HEK293 (cell line): ENCODE measurements around the gene IGF2R.

ENCODE experiments used
- CTCF ChIA-PET: fragments of 350-600 bp; formaldehyde crosslinking; extraction: SDS; loops from one replicate; lab custom pipeline; 2021; ENCODE audit warnings: antibody characterized with exemption; lab: Yijun Ruan, JAX
- POLR2A ChIA-PET: fragments of 300-600 bp; formaldehyde crosslinking; extraction: SDS; loops from one replicate; lab custom pipeline; 2020; ENCODE audit warnings: antibody characterized with exemption, inconsistent platforms; lab: Yijun Ruan, JAX
- H3K27ac ChIP-seq: fragments of 200-500 bp; sonication (Bioruptor generic); 2 replicates; pipeline ENCODE4 v1.5.1; 2014; ENCODE audit warnings: low read depth, low read length, control low read depth, inconsistent platforms; ENCODE audit errors: extremely low read depth
- H3K36me3 ChIP-seq, 2 experiments: fragments of 200-500 bp in 1 of 2; sonication (Bioruptor generic) in 1 of 2; 1 replicate in 1 of 2; 2 replicates in 1 of 2; pipeline ENCODE4 v1.5.1; 2014 to 2017; ENCODE audit warnings: inconsistent platforms in 2 of 2, low read length in 2 of 2; ENCODE audit not compliant: control insufficient read depth in 2 of 2, insufficient read depth in 1 of 2
- H3K4me1 ChIP-seq: fragments of 200-500 bp; sonication (Bioruptor generic); 2 replicates; pipeline ENCODE4 v1.5.1; 2014; ENCODE audit warnings: mild to moderate bottlenecking, low read length, inconsistent platforms; ENCODE audit not compliant: control insufficient read depth, insufficient read depth
- H3K4me3 ChIP-seq: 2 replicates; pipeline ENCODE4 v1.5.1; 2011; ENCODE audit warnings: low read depth, mild to moderate bottlenecking, control low read depth, low read length, moderate library complexity
- H3K9me3 ChIP-seq: fragments of 200-500 bp; sonication (Bioruptor generic); 2 replicates; pipeline ENCODE4 v1.5.1; 2014; ENCODE audit warnings: low read depth, low read length, inconsistent platforms; ENCODE audit not compliant: control insufficient read depth, insufficient read depth
- BCL11B ChIP-seq: fragments of 450-650 bp; formaldehyde crosslinking; IDR thresholded peaks from 2 replicates; pipeline ENCODE4 v1.5.1; 2016; ENCODE audit warnings: low read depth, missing biosample characterization, missing genetic modification characterization
- HOXC10 ChIP-seq: sonication (generic); formaldehyde crosslinking; IDR thresholded peaks from 2 replicates; pipeline ENCODE4 v1.8.1; 2023; ENCODE audit warnings: mild to moderate bottlenecking, missing genetic modification reagents
- KLF17 ChIP-seq: fragments of 450-650 bp; formaldehyde crosslinking; IDR thresholded peaks from 2 replicates; pipeline ENCODE4 v1.5.1; 2016; ENCODE audit warnings: missing biosample characterization, missing genetic modification characterization
- OSR2 ChIP-seq: fragments of 450-650 bp; formaldehyde crosslinking; IDR thresholded peaks from 2 replicates; pipeline ENCODE4 v1.5.1; 2016; ENCODE audit warnings: missing biosample characterization, missing genetic modification characterization
- SALL2 ChIP-seq: fragments of 450-650 bp; formaldehyde crosslinking; IDR thresholded peaks from 2 replicates; pipeline ENCODE4 v1.5.0; 2017; ENCODE audit warnings: missing biosample characterization, mild to moderate bottlenecking, missing genetic modification characterization, borderline replicate concordance
- SP7 ChIP-seq: fragments of 450-650 bp; formaldehyde crosslinking; IDR thresholded peaks from 2 replicates; pipeline ENCODE4 v1.5.1; 2016; ENCODE audit warnings: missing biosample characterization, missing genetic modification characterization
- TRIM28 ChIP-seq: IDR thresholded peaks from 2 replicates; pipeline ENCODE4 v1.6.1; 2011; ENCODE audit warnings: low read length, control low read depth, borderline replicate concordance
- ZBTB26 ChIP-seq: fragments of 450-650 bp; formaldehyde crosslinking; optimal IDR thresholded peaks from 2 replicates; pipeline ENCODE3; 2016; ENCODE audit warnings: missing biosample characterization, mild to moderate bottlenecking, missing genetic modification characterization
- ZEB2 ChIP-seq: fragments of 450-650 bp; formaldehyde crosslinking; IDR thresholded peaks from 2 replicates; pipeline ENCODE4 v1.5.1; 2016; ENCODE audit warnings: missing biosample characterization, missing genetic modification characterization
- ZIC2 ChIP-seq: fragments of 450-650 bp; formaldehyde crosslinking; IDR thresholded peaks from 2 replicates; pipeline ENCODE4 v1.5.1; 2016; ENCODE audit warnings: missing biosample characterization, missing genetic modification characterization
- ZNF10 ChIP-seq: fragments of 450-650 bp; formaldehyde crosslinking; IDR thresholded peaks from 2 replicates; pipeline ENCODE4 v1.5.1; 2017; ENCODE audit warnings: missing biosample characterization, missing genetic modification characterization
- ZNF280D ChIP-seq: fragments of 450-650 bp; formaldehyde crosslinking; IDR thresholded peaks from 2 replicates; pipeline ENCODE4 v1.5.1; 2016; ENCODE audit warnings: missing biosample characterization, missing genetic modification characterization
- ZNF433 ChIP-seq: fragments of 450-650 bp; formaldehyde crosslinking; IDR thresholded peaks from 2 replicates; pipeline ENCODE4 v1.5.1; 2016; ENCODE audit warnings: missing biosample characterization, missing genetic modification characterization, low read depth
- ZNF555 ChIP-seq: fragments of 450-650 bp; formaldehyde crosslinking; conservative IDR thresholded peaks from 2 replicates; pipeline ENCODE4 v1.5.1; 2017; ENCODE audit warnings: missing biosample characterization, mild to moderate bottlenecking, missing genetic modification characterization, inconsistent platforms
- ZNF558 ChIP-seq: fragments of 450-650 bp; formaldehyde crosslinking; IDR thresholded peaks from 2 replicates; pipeline ENCODE4 v1.5.1; 2016; ENCODE audit warnings: missing biosample characterization, missing genetic modification characterization
- ZNF596 ChIP-seq: fragments of 450-650 bp; IDR thresholded peaks from 2 replicates; pipeline ENCODE4 v1.5.0; 2018; ENCODE audit warnings: missing biosample characterization, mild to moderate bottlenecking, missing genetic modification characterization, moderate library complexity
- ZNF621 ChIP-seq: fragments of 450-650 bp; formaldehyde crosslinking; IDR thresholded peaks from 2 replicates; pipeline ENCODE4 v1.5.1; 2017; ENCODE audit warnings: missing biosample characterization, missing genetic modification characterization
- ZNF639 ChIP-seq: fragments of 450-650 bp; formaldehyde crosslinking; IDR thresholded peaks from 2 replicates; pipeline ENCODE4 v1.5.1; 2016; ENCODE audit warnings: missing biosample characterization, missing genetic modification characterization
- ZNF645 ChIP-seq: fragments of 450-650 bp; formaldehyde crosslinking; IDR thresholded peaks from 2 replicates; pipeline ENCODE4; 2016; ENCODE audit warnings: missing biosample characterization, missing genetic modification characterization
- ZNF707 ChIP-seq: fragments of 450-650 bp; formaldehyde crosslinking; IDR thresholded peaks from 2 replicates; pipeline ENCODE4 v1.5.1; 2016; ENCODE audit warnings: missing biosample characterization, missing genetic modification characterization
- ZNF747 ChIP-seq: fragments of 450-650 bp; formaldehyde crosslinking; IDR thresholded peaks from 2 replicates; pipeline ENCODE4 v1.5.1; 2016; ENCODE audit warnings: missing biosample characterization, missing genetic modification characterization
- ZNF76 ChIP-seq: fragments of 450-650 bp; formaldehyde crosslinking; IDR thresholded peaks from 2 replicates; pipeline ENCODE4; 2016; ENCODE audit warnings: low read depth, missing biosample characterization, missing genetic modification characterization, borderline replicate concordance
- ZNF777 ChIP-seq: fragments of 450-650 bp; formaldehyde crosslinking; IDR thresholded peaks from 2 replicates; pipeline ENCODE4 v1.5.1; 2017; ENCODE audit warnings: missing biosample characterization, missing genetic modification characterization, borderline replicate concordance
- ZSCAN30 ChIP-seq: fragments of 450-650 bp; IDR thresholded peaks from 2 replicates; pipeline ENCODE4 v1.5.1; 2018; ENCODE audit warnings: missing biosample characterization, mild to moderate bottlenecking, missing genetic modification characterization, moderate library complexity
- ZSCAN4 ChIP-seq: fragments of 450-650 bp; formaldehyde crosslinking; IDR thresholded peaks from 2 replicates; pipeline ENCODE4 v1.5.1; 2017; ENCODE audit warnings: missing biosample characterization, missing genetic modification characterization

The IGF2R gene

GRCh38 chr6:160069459-160069858 lies 100.6 kb downstream of the IGF2R start:
- Histone ChIP-seq H3K4me1 (no peaks in the 10 kb centered on the region), H3K36me3 (peaks cover 8 to 91% of the 10 kb centered on the region in 2 experiments; a peak in 2 of 3 replicates), H3K9me3 (no peaks in the 10 kb centered on the region), H3K4me3 (no peak overlapping the region), H3K27ac (no peak overlapping the region)
- POLR2A ChIA-PET: no interaction called here
- TF ChIP-seq OSR2 (no peak), ZNF747 (tag by site-specific recombination) (no peak), ZNF596 (tag by site-specific recombination) (no peak), ZNF76 (no peak), KLF17 (no peak), HOXC10 (CRISPR knock-in tag) (no peak), ZNF280D (no peak), ZNF555 (tag by site-specific recombination) (no peak), TRIM28 (no peak)
- CTCF ChIA-PET: no interaction called here

- no peak overlapping the region for H3K27ac ChIP-seq
- TF ChIP-seq ZIC2 (tag by site-specific recombination): no peak
- TF ChIP-seq ZNF645 (tag by site-specific recombination): no peak
- no peak for TF ChIP-seq ZNF558 (tag by site-specific recombination)
- TF ChIP-seq ZNF621 (tag by site-specific recombination): no peak
- TF ChIP-seq ZEB2 (tag by site-specific recombination): no peak
- TF ChIP-seq ZNF707 (tag by site-specific recombination): no peak
- no peak for TF ChIP-seq ZNF596 (tag by site-specific recombination)
- TF ChIP-seq ZSCAN4 (tag by site-specific recombination): no peak
- no peak for TF ChIP-seq ZBTB26 (tag by site-specific recombination)
- no peak for TF ChIP-seq ZNF76
- no peak for TF ChIP-seq SALL2
- no peak for TF ChIP-seq ZSCAN30 (tag by site-specific recombination)
- no peak for TF ChIP-seq BCL11B
- TF ChIP-seq ZNF433 (tag by site-specific recombination): no peak
- no peak for TF ChIP-seq ZNF639
- TF ChIP-seq ZNF777 (tag by site-specific recombination): no peak
- TF ChIP-seq SP7 (tag by site-specific recombination): no peak
- TF ChIP-seq ZNF10 (tag by site-specific recombination): no peak
- H3K9me3 ChIP-seq: no peaks in the 10 kb centered on the region
- no peak overlapping the region for H3K4me3 ChIP-seq
- H3K4me1 ChIP-seq: no peaks in the 10 kb centered on the region
- CTCF ChIA-PET: interaction anchor here (0.7 kb wide), 1 partner anchor 218 kb away, joined by 3 read pairs; no protein-coding TSS in a partner anchor
- POLR2A ChIA-PET: no interaction called here
- peaks cover 0 to 91% of the 10 kb centered on the region in 2 experiments; a peak in 2 of 3 replicates for H3K36me3 ChIP-seq
These were observed 101.5 kb downstream of the IGF2R start for GRCh38 chr6:160070427-160070826.
